Small intestine (tissue), 7 donors: ENCODE measurements around the gene S1PR2. TPM values are rescaled to one million over a fixed set of nuclear protein-coding genes. Genes with fewer than 3 reads are reported as not detected.
"Not testable (repeated sequence)": the region's sequence is repeated elsewhere in the genome, so short reads cannot be mapped to it uniquely, and the experiment has no call there.

Experiments
- DNase-seq, 2 donors: peaks; one replicate each; pipeline versions ENCODE4 v3.0.0 to v3.0.0-alpha.2; 2013
- FAIRE-seq: peaks from 2 replicates; lab custom pipeline; 2012; peaks lifted over from hg19 to GRCh38; lab: Jason Lieb, UNC
- H3K27ac ChIP-seq, 3 donors: one replicate each; pipeline ENCODE4 v1.5.1; 2013; ENCODE audit warnings: low read length in 2 of 3, mild to moderate bottlenecking in 2 of 3, control low read depth in 1 of 3, inconsistent platforms in 1 of 3, low read depth in 1 of 3, moderate library complexity in 1 of 3
- H3K27me3 ChIP-seq, 3 donors: one replicate each; pipeline ENCODE4 v1.6.1; 2013; ENCODE audit warnings: low read length in 3 of 3, inconsistent platforms in 1 of 3; ENCODE audit not compliant: control insufficient read depth in 3 of 3, insufficient read depth in 3 of 3
- H3K36me3 ChIP-seq, 3 donors: one replicate each; pipeline ENCODE4 v1.6.1; 2013; ENCODE audit warnings: low read length in 3 of 3, inconsistent platforms in 1 of 3, low read depth in 1 of 3, mild to moderate bottlenecking in 1 of 3, moderate library complexity in 1 of 3; ENCODE audit not compliant: control insufficient read depth in 3 of 3, insufficient read depth in 2 of 3
- H3K4me1 ChIP-seq, 3 donors: one replicate each; pipeline ENCODE4 v1.6.1; 2013; ENCODE audit warnings: low read length in 2 of 3, inconsistent platforms in 1 of 3, low read depth in 1 of 3, mild to moderate bottlenecking in 1 of 3, moderate library complexity in 1 of 3; ENCODE audit not compliant: control insufficient read depth in 3 of 3, insufficient read depth in 2 of 3
- H3K4me3 ChIP-seq, 3 donors: one replicate each; pipeline ENCODE4 v1.5.1; 2013; ENCODE audit warnings: low read length in 3 of 3, control low read depth in 1 of 3, inconsistent platforms in 1 of 3, low read depth in 1 of 3, mild to moderate bottlenecking in 1 of 3, moderate library complexity in 1 of 3
- H3K9me3 ChIP-seq, 2 donors: one replicate each; pipeline ENCODE4 v1.6.1; 2013; ENCODE audit warnings: low read depth in 1 of 2, low read length in 1 of 2; ENCODE audit not compliant: control insufficient read depth in 2 of 2, insufficient read depth in 1 of 2
- WGBS, 3 donors: extraction: QIAGEN DNeasy Blood & Tissue Kit; methylation state at CpG; one replicate each; pipeline ENCODE4 v1.1.7; 2013; 5-methylcytosine and 5-hydroxymethylcytosine counted together
- polyA plus RNA-seq, 4 donors: library from polyadenylated mRNA; stranded (reverse) in 3 of 4; unstranded in 1 of 4; fragments of 200-250 nt in 3 of 4; fragments of 120-200 nt in 1 of 4; gene quantifications; one replicate each; pipeline versions ENCODE4 v1.2.1 to v1.2.3, GENCODE V29; 2013
- donor health status: healthy with polysubstance abuse.
- donor health status: control.
- donor health status: control.
- donor health status: Bipolar disorder and iron deficiency.
- donor health status: healthy.

S1PR2 gene
- polyA plus RNA-seq, 4 donors = 0.81 to 4.3 (median 3.2) TPM; not detected in 1

GRCh38 chr19:10180024-10180423, 51.1 kb downstream of the S1PR2 start:
- WGBS, 3 donors = 97 to 99% (median 97%) methylated on average over 6 of the region's 6 CpGs
- not testable (repeated sequence) for H3K9me3 ChIP-seq

GRCh38 chr19:10173527-10173926, 57.6 kb downstream of the S1PR2 start:
- FAIRE-seq (no peak), DNase-seq (no peak)

More at GRCh38 chr19:10180024-10180423, 51.1 kb downstream of the S1PR2 start:
- H3K4me3 ChIP-seq, DNase-seq, FAIRE-seq, H3K27me3 ChIP-seq, H3K4me1 ChIP-seq, H3K27ac ChIP-seq: not testable (repeated sequence)
- peaks cover 2 to 45% (median 15%) of the 10 kb centered on the region in 3 donors for H3K36me3 ChIP-seq

More at GRCh38 chr19:10173527-10173926, 57.6 kb downstream of the S1PR2 start:
- 80 to 87% (median 83%) methylated on average over 9 of the region's 9 CpGs for WGBS, 3 donors
- H3K9me3 ChIP-seq = no peaks in the 10 kb centered on the region
- H3K4me3 ChIP-seq = no peak overlapping the region
- no peaks in the 10 kb centered on the region for H3K27me3 ChIP-seq
- no peaks in the 10 kb centered on the region for H3K4me1 ChIP-seq
- H3K36me3 ChIP-seq = peaks cover 3 to 55% (median 9%) of the 10 kb centered on the region in 3 donors
- no peak overlapping the region for H3K27ac ChIP-seq

Other genes starting within 250 kb of the S1PR2 start
- 1 to 10 TPM in 2 of 4 donors, under 1 TPM in 2; 0.54 to 6.1 (median 1.5) TPM for gene COL5A3, start 220.8 kb downstream of the S1PR2 start, polyA plus RNA-seq
- not detected for gene RDH8, start 217.8 kb downstream of the S1PR2 start, polyA plus RNA-seq
- 10 to 100 TPM; 32.5 to 60.8 (median 37.0) TPM for gene SHFL, start 145.0 kb downstream of the S1PR2 start, polyA plus RNA-seq
- 1 to 10 TPM in 1 of 4 donors, under 1 TPM in 3; 0.45 to 8.7 (median 0.63) TPM for gene ANGPTL6, start 128.7 kb downstream of the S1PR2 start, polyA plus RNA-seq
- gene PPAN, start 125.0 kb downstream of the S1PR2 start, polyA plus RNA-seq = 10 to 100 TPM; 26.2 to 48.3 (median 35.3) TPM
- 10 to 100 TPM in 2 of 4 donors, 1 to 10 TPM in 2; 3.8 to 14.6 (median 9.9) TPM for gene P2RY11, start 119.6 kb downstream of the S1PR2 start, polyA plus RNA-seq
- gene EIF3G, start 111.4 kb downstream of the S1PR2 start, polyA plus RNA-seq = 100 to 1,000 TPM; 138 to 218 (median 213) TPM
- 10 to 100 TPM in 3 of 4 donors, 1 to 10 TPM in 1; 10.0 to 44.8 (median 22.9) TPM for gene DNMT1, start 36.4 kb downstream of the S1PR2 start, polyA plus RNA-seq
- 10 to 100 TPM; 35.0 to 85.8 (median 48.0) TPM for gene MRPL4, start 20.9 kb upstream of the S1PR2 start, polyA plus RNA-seq
- gene ICAM1, start 39.8 kb upstream of the S1PR2 start, polyA plus RNA-seq = 10 to 100 TPM in 2 of 4 donors, 1 to 10 TPM in 2; 1.6 to 18.2 (median 11.5) TPM
- gene ICAM4, start 55.6 kb upstream of the S1PR2 start, polyA plus RNA-seq = 1 to 10 TPM in 1 of 4 donors, under 1 TPM in 2, not detected in 1; 0.54 to 2.1 (median 0.58) TPM
- under 1 TPM in 3 of 4 donors, not detected in 1; 0.10 to 0.54 (median 0.52) TPM for gene ICAM5, start 58.6 kb upstream of the S1PR2 start, polyA plus RNA-seq
- gene ZGLP1, start 78.5 kb upstream of the S1PR2 start, polyA plus RNA-seq = 1 to 10 TPM; 5.8 to 9.5 (median 7.7) TPM
- 10 to 100 TPM; 15.1 to 22.9 (median 18.0) TPM for gene FDX2, start 84.7 kb upstream of the S1PR2 start, polyA plus RNA-seq
- 10 to 100 TPM; 14.1 to 50.0 (median 21.1) TPM for gene RAVER1, start 102.2 kb upstream of the S1PR2 start, polyA plus RNA-seq
- 10 to 100 TPM in 3 of 4 donors, 1 to 10 TPM in 1; 8.3 to 23.8 (median 16.0) TPM for gene ICAM3, start 108.3 kb upstream of the S1PR2 start, polyA plus RNA-seq
- gene TYK2, start 149.2 kb upstream of the S1PR2 start, polyA plus RNA-seq = 100 to 1,000 TPM in 3 of 4 donors, 10 to 100 TPM in 1; 81.8 to 162 (median 124) TPM
- gene CDC37, start 172.2 kb upstream of the S1PR2 start, polyA plus RNA-seq = 100 to 1,000 TPM; 128 to 202 (median 147) TPM
- 1 to 10 TPM in 3 of 4 donors, under 1 TPM in 1; 0.67 to 3.5 (median 2.0) TPM for gene PDE4A, start 189.2 kb upstream of the S1PR2 start, polyA plus RNA-seq